Mesenchymal stem cell (in vitro differentiated cells and primary cell): ENCODE data around the gene COL18A1.

Source experiments
- DNase-seq: peaks from one replicate; pipeline ENCODE4 v3.0.0-alpha.2; 2013
- H2AFZ ChIP-seq: one replicate; pipeline ENCODE4 v1.6.1; 2013; ENCODE audit warnings: low read depth, mild to moderate bottlenecking, control low read depth, inconsistent platforms, low read length, moderate library complexity
- H2AK5ac ChIP-seq: 2 replicates; pipeline ENCODE4 v1.6.1; 2013; ENCODE audit warnings: low read length, moderate library complexity, mild to moderate bottlenecking, inconsistent platforms; ENCODE audit not compliant: severe bottlenecking
- H2BK120ac ChIP-seq: one replicate; pipeline ENCODE4 v1.6.1; 2013; ENCODE audit warnings: low read depth, mild to moderate bottlenecking, inconsistent platforms, low read length, moderate library complexity
- H2BK12ac ChIP-seq, 2 experiments: one replicate each; pipeline ENCODE4 v1.6.1; 2013; ENCODE audit warnings: inconsistent platforms in 2 of 2, low read length in 2 of 2, mild to moderate bottlenecking in 2 of 2, moderate library complexity in 2 of 2, control low read depth in 1 of 2
- H2BK15ac ChIP-seq: one replicate; pipeline ENCODE4 v1.6.1; 2013; ENCODE audit warnings: mild to moderate bottlenecking, low read depth, inconsistent platforms; ENCODE audit not compliant: poor library complexity, severe bottlenecking
- H2BK5ac ChIP-seq: 2 replicates; pipeline ENCODE4 v1.6.1; 2013; ENCODE audit warnings: low read depth, mild to moderate bottlenecking, low read length, control low read depth, inconsistent platforms; ENCODE audit not compliant: poor library complexity, severe bottlenecking
- H3K14ac ChIP-seq, 2 experiments: one replicate each; pipeline ENCODE4 v1.6.1; 2013; ENCODE audit warnings: inconsistent platforms in 2 of 2, low read length in 2 of 2, control low read depth in 1 of 2, mild to moderate bottlenecking in 1 of 2, moderate library complexity in 1 of 2
- H3K18ac ChIP-seq, 2 experiments: one replicate each; pipeline ENCODE4 v1.6.1; 2013; ENCODE audit warnings: inconsistent platforms in 2 of 2, low read length in 2 of 2, control low read depth in 1 of 2, low read depth in 1 of 2, mild to moderate bottlenecking in 1 of 2
- H3K23ac ChIP-seq, 2 experiments: one replicate each; pipeline ENCODE4 v1.6.1; 2013; ENCODE audit warnings: inconsistent platforms in 2 of 2, low read length in 2 of 2, mild to moderate bottlenecking in 2 of 2, moderate library complexity in 2 of 2, control low read depth in 1 of 2
- H3K27ac ChIP-seq: 2 replicates; pipeline ENCODE4 v1.5.1; 2013; ENCODE audit warnings: mild to moderate bottlenecking, moderate library complexity, low read length, control low read depth, inconsistent platforms; ENCODE audit not compliant: poor library complexity, severe bottlenecking
- H3K27me3 ChIP-seq, 2 experiments: 2 replicates each; pipeline versions ENCODE4 v1.6.1 to v1.7.0; 2013; ENCODE audit warnings: low read length in 2 of 2, mild to moderate bottlenecking in 2 of 2, moderate library complexity in 2 of 2, control low read depth in 1 of 2, inconsistent platforms in 1 of 2; ENCODE audit not compliant: control insufficient read depth in 1 of 2, insufficient read depth in 1 of 2
- H3K36me3 ChIP-seq, 2 experiments: 2 replicates each; pipeline versions ENCODE4 v1.6.1 to v1.7.0; 2013; ENCODE audit warnings: low read length in 2 of 2, control low read depth in 1 of 2, inconsistent platforms in 1 of 2, low read depth in 1 of 2, mild to moderate bottlenecking in 1 of 2; ENCODE audit not compliant: insufficient read depth in 2 of 2, control insufficient read depth in 1 of 2
- H3K4ac ChIP-seq, 2 experiments: one replicate each; pipeline ENCODE4 v1.6.1; 2013; ENCODE audit warnings: inconsistent platforms in 2 of 2, low read length in 2 of 2, mild to moderate bottlenecking in 2 of 2, moderate library complexity in 2 of 2, control low read depth in 1 of 2, low read depth in 1 of 2
- H3K4me1 ChIP-seq: 2 replicates; pipeline ENCODE4 v1.6.1; 2013; ENCODE audit warnings: low read depth, low read length, control low read depth; ENCODE audit not compliant: control insufficient read depth, insufficient read depth
- H3K4me2 ChIP-seq: 2 replicates; pipeline ENCODE4 v1.6.1; 2013; ENCODE audit warnings: low read length, mild to moderate bottlenecking, inconsistent platforms; ENCODE audit not compliant: poor library complexity, severe bottlenecking
- H3K4me3 ChIP-seq, 2 experiments: 2 replicates each; pipeline versions ENCODE4 v1.5.1 to v1.7.0; 2013; ENCODE audit warnings: low read length in 2 of 2, mild to moderate bottlenecking in 2 of 2, control low read depth in 1 of 2, low read depth in 1 of 2; ENCODE audit not compliant: insufficient read depth in 1 of 2
- H3K79me1 ChIP-seq: replicated peaks from 2 replicates; pipeline ENCODE4 v1.6.1; 2013; ENCODE audit warnings: mild to moderate bottlenecking, control low read depth, low read length, inconsistent platforms; ENCODE audit not compliant: poor library complexity, severe bottlenecking
- H3K9ac ChIP-seq: 2 replicates; pipeline ENCODE4 v1.7.0; 2013; ENCODE audit warnings: mild to moderate bottlenecking, low read length, moderate library complexity
- H3K9me3 ChIP-seq: 2 replicates; pipeline ENCODE4 v1.7.0; 2013; ENCODE audit warnings: mild to moderate bottlenecking, low read length; ENCODE audit not compliant: control insufficient read depth
- H4K8ac ChIP-seq: one replicate; pipeline ENCODE4 v1.6.1; 2013; ENCODE audit warnings: inconsistent platforms, mild to moderate bottlenecking, low read length, moderate library complexity
- H4K91ac ChIP-seq: one replicate; pipeline ENCODE4 v1.6.1; 2013; ENCODE audit warnings: mild to moderate bottlenecking, low read length, inconsistent platforms
- WGBS: methylation state at CpG from one replicate; pipeline ENCODE4 v1.1.7; 2013; ENCODE audit warnings: mixed read lengths; 5-methylcytosine and 5-hydroxymethylcytosine counted together

The COL18A1 gene

DNA sequence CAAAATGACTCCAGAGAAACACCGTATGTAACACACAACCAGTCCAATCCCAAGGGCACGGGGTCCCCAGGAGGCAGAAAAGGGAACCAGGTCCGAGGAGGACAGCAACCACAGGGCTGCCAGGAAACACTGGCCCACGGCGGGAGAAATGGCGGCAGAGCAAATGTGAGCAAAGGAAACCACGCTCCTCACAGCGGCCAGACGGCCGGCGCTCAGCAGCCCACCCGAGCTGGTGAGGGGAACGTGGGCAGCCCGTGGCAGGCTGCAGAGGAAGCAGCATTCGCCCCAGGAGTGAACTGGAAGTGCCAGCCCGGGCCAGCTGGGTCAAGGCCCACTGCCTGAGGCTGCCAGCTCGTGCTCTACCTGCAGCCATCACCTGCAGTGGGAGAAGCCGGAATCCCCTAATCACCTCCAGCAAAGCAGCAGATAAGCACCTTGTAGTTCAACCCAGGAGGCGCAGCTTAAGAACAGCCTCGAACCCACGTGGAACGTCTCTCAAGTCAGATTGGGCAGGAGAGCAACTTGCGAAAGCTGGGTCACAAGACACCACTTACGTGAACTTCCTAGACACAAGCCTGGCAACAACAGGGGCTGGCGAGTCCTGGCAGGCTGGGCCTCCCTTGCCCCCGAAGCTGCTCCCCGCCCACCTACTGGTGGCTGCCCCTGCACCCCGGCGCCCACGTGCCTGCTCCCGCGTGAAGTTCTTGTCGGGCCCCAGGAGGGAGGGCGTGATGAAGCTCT lies 130.5 kb downstream of the COL18A1 start:
- no peaks in the 10 kb centered on the region for H3K9me3 ChIP-seq
- no peak for DNase-seq
- 94% methylated on average over 34 of the region's 34 CpGs for WGBS

DNA sequence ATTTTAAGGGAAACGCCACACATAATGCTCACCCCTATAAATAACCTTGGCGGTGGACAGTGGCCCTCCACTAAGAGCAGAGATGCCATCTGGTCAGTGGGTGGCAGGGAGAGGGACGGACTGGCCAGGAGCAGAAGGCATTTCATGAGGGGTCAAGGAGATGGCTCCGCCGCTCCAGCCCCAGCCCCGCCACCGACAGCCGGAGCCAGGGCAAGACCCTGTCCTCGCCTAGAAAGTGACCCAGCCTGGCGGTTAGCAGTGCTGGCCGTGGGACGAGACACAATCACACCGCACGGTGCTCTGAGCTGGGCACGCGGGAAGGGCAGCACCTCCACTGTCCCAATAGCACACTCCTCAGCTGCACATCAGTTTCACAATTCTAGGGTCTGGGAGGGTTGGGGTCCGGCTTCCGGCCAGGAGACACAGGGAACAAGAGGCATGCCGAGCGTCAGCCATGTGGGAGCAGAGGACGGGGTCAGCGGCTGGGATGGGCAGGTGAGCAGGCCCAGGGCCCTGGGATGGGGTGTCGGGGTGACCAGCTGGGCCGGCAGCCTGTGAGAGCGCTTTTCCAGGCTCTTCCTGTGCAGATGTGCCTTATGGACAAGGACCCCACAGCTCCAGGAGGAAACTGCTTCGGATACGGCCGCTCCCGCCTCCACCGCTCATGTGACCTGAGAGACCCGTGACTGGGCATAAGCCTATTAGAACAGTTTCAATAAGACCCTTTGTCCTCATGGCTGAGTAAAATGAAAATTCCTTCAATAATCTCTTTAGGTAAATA lies 131.5 kb downstream of the COL18A1 start:
- no peak overlapping the region for H3K9ac ChIP-seq
- no peak overlapping the region for H3K23ac ChIP-seq
- no peak overlapping the region for H3K4me3 ChIP-seq
- H3K9me3 ChIP-seq: no peaks in the 10 kb centered on the region
- H3K14ac ChIP-seq: no peak overlapping the region
- H3K27me3 ChIP-seq: no peaks in the 10 kb centered on the region
- no peak overlapping the region for H2BK15ac ChIP-seq
- 89% methylated on average over 30 of the region's 31 CpGs for WGBS
- H4K91ac ChIP-seq: no peak overlapping the region
- H3K18ac ChIP-seq: no peak overlapping the region
- H4K8ac ChIP-seq: no peak overlapping the region
- no peak overlapping the region for H3K4me2 ChIP-seq
- peaks cover 0 to 53% of the 10 kb centered on the region in 2 experiments for H3K36me3 ChIP-seq
- no peak overlapping the region for H2AK5ac ChIP-seq
- no peak for DNase-seq
- H3K27ac ChIP-seq: no peak overlapping the region
- no peak overlapping the region for H2BK120ac ChIP-seq
- no peak overlapping the region for H2BK5ac ChIP-seq
- no peak overlapping the region for H2AFZ ChIP-seq
- H3K4ac ChIP-seq: no peak overlapping the region
- H2BK12ac ChIP-seq: no peak overlapping the region
- peaks cover 23% of the 10 kb centered on the region for H3K4me1 ChIP-seq
- peaks cover 30% of the 10 kb centered on the region for H3K79me1 ChIP-seq

More for the DNA sequence above, 130.5 kb downstream of the COL18A1 start:
- no peak overlapping the region for H3K14ac ChIP-seq
- no peak overlapping the region for H2BK120ac ChIP-seq
- H2BK5ac ChIP-seq: no peak overlapping the region
- peaks cover 0 to 62% of the 10 kb centered on the region in 2 experiments for H3K36me3 ChIP-seq
- H3K4me1 ChIP-seq: peaks cover 18% of the 10 kb centered on the region
- no peak overlapping the region for H3K27ac ChIP-seq
- H3K4ac ChIP-seq: no peak overlapping the region
- H2BK12ac ChIP-seq: no peak overlapping the region
- H3K27me3 ChIP-seq: no peaks in the 10 kb centered on the region
- H2AK5ac ChIP-seq: no peak overlapping the region
- H3K23ac ChIP-seq: no peak overlapping the region
- no peak overlapping the region for H3K18ac ChIP-seq
- H4K91ac ChIP-seq: no peak overlapping the region
- no peak overlapping the region for H3K4me2 ChIP-seq
- H3K4me3 ChIP-seq: no peak overlapping the region
- H3K79me1 ChIP-seq: peaks cover 30% of the 10 kb centered on the region
- no peak overlapping the region for H4K8ac ChIP-seq
- H2BK15ac ChIP-seq: no peak overlapping the region
- no peak overlapping the region for H2AFZ ChIP-seq
- no peak overlapping the region for H3K9ac ChIP-seq

DNA sequence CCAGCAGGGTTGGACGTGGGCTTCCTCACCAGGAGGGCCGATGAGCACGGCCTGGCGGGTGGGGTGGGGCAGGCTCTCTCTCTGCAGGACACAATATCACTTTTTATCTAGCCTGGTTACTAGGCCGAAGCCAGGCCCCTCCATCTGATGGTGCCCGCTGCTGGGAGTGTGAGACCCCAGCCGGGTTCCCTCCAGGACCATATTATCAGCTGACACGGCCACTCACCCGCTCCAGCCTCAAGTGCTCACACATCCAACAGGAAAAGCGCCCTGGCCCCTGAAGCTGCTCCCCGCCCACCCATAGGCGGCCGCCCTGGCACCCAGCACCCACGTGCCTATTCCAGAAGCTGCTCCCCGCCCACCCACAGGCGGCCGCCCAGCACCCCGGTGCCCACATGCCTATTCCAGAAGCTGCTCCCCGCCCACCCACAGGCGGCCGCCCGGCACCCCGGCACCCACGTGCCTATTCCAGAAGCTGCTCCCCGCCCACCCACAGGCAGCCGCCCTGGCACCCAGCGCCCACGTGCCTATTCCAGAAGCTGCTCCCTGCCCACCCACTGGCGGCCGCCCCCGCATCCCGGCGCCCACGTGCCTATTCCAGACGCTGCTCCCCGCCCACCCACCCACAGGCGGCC lies 132.3 kb downstream of the COL18A1 start:
- no peak overlapping the region for H2BK12ac ChIP-seq
- no peak overlapping the region for H2AK5ac ChIP-seq
- no peak overlapping the region for H4K8ac ChIP-seq
- no peak overlapping the region for H3K18ac ChIP-seq
- H2BK120ac ChIP-seq: no peak overlapping the region
- H2BK5ac ChIP-seq: no peak overlapping the region
- no peak overlapping the region for H3K4me2 ChIP-seq
- 92% methylated on average over 37 of the region's 37 CpGs for WGBS
- no peaks in the 10 kb centered on the region for H3K9me3 ChIP-seq
- no peak overlapping the region for H2AFZ ChIP-seq
- H3K14ac ChIP-seq: no peak overlapping the region
- H3K27ac ChIP-seq: no peak overlapping the region
- H3K36me3 ChIP-seq: peaks cover 0 to 46% of the 10 kb centered on the region in 2 experiments
- H3K4me3 ChIP-seq: no peak overlapping the region
- no peak overlapping the region for H4K91ac ChIP-seq
- H2BK15ac ChIP-seq: no peak overlapping the region
- no peak overlapping the region for H3K23ac ChIP-seq
- H3K4me1 ChIP-seq: peaks cover 25% of the 10 kb centered on the region
- H3K9ac ChIP-seq: no peak overlapping the region
- H3K27me3 ChIP-seq: no peaks in the 10 kb centered on the region
- no peak overlapping the region for H3K4ac ChIP-seq
- peaks cover 30% of the 10 kb centered on the region for H3K79me1 ChIP-seq
- DNase-seq: no peak

DNA sequence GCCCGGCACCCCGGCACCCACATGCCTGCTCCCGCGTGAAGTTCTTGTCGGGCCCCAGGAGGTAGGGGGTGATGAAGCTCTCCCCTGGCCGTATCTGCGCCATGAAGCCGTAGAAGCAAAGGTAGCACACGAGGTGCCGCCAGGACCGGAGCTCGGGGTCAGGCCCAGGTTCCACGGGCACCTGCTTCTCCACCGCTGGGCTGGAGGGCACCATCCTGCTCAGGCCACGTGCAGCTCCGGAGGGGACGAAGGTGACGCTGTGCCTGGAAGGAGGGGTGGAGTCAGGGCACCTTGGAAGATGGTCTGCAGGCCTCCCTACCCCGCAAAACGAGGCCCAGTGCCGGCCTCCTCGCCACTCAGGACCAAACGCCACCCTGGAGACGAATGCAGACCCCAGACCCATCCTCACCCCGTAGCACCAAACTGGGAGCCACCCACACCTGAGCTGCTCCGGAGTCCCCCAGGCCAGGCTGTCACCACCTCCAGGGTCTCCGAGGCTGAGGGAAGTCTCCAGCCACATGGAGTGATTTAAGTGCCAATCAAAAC lies 132.9 kb downstream of the COL18A1 start:
- H3K27ac ChIP-seq: no peak overlapping the region
- H2BK120ac ChIP-seq: no peak overlapping the region
- no peak overlapping the region for H3K9ac ChIP-seq
- no peak overlapping the region for H3K18ac ChIP-seq
- 93% methylated on average over 27 of the region's 27 CpGs for WGBS
- no peaks in the 10 kb centered on the region for H3K9me3 ChIP-seq
- H2BK5ac ChIP-seq: no peak overlapping the region
- no peak overlapping the region for H2BK15ac ChIP-seq
- H3K27me3 ChIP-seq: no peaks in the 10 kb centered on the region
- H3K4me3 ChIP-seq: no peak overlapping the region
- H3K79me1 ChIP-seq: peaks cover 30% of the 10 kb centered on the region
- H2AK5ac ChIP-seq: no peak overlapping the region
- no peak overlapping the region for H4K8ac ChIP-seq
- H3K14ac ChIP-seq: no peak overlapping the region
- DNase-seq: no peak
- no peak overlapping the region for H3K23ac ChIP-seq
- H3K4me1 ChIP-seq: peaks cover 28% of the 10 kb centered on the region
- H3K36me3 ChIP-seq: peaks cover 0 to 46% of the 10 kb centered on the region in 2 experiments
- H3K4me2 ChIP-seq: no peak overlapping the region
- no peak overlapping the region for H3K4ac ChIP-seq
- no peak overlapping the region for H2AFZ ChIP-seq
- H4K91ac ChIP-seq: no peak overlapping the region
- no peak overlapping the region for H2BK12ac ChIP-seq
